ENCODE measurements around the gene SLC6A20. TPM values are rescaled to one million over a fixed set of nuclear protein-coding genes. Genes with fewer than 3 reads are reported as not detected.
"Not testable (repeated sequence)": the region's sequence is repeated elsewhere in the genome, so short reads cannot be mapped to it uniquely, and the experiment has no call there.

Gene SLC6A20
- total RNA-seq, 4 donors from 2014 or later = 62.9 to 106 (median 88.3) TPM; not detected in 1

DNA sequence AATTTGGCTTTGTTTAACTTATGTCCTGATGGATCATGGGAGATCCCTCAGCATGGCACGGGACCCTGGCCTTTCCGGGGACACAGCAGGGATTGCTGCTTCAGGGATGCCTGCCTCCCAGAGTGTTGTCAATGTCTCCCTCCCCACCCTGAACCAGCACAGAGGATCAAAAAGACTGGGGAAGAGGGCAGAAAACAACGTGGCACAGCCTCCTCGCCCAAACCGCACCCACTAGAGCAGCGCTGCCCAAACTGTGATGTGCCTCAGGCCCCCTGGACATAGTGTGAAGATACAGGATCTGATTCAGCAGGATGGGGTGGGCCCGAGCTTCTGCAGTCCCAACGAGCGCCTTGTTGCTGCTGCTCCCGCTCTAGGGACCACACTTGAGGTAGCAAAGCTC is 34.5 kb downstream of the SLC6A20 start:
- peak in 1 of 3 donors; percentile 31 for DNase-seq

GRCh38 chr3:45760878-45761711 is 35.2 kb downstream of the SLC6A20 start:
- Histone ChIP-seq H3K9me3 (no peaks in the 10 kb centered on the region), H3K4me3 (no peak overlapping the region), H3K27ac (no peak overlapping the region), H3K36me3 (no peaks in the 10 kb centered on the region), H3K27me3 (no peaks in the 10 kb centered on the region), H3K4me1 (no peaks in the 10 kb centered on the region)
- TF ChIP-seq, protein P1, sequence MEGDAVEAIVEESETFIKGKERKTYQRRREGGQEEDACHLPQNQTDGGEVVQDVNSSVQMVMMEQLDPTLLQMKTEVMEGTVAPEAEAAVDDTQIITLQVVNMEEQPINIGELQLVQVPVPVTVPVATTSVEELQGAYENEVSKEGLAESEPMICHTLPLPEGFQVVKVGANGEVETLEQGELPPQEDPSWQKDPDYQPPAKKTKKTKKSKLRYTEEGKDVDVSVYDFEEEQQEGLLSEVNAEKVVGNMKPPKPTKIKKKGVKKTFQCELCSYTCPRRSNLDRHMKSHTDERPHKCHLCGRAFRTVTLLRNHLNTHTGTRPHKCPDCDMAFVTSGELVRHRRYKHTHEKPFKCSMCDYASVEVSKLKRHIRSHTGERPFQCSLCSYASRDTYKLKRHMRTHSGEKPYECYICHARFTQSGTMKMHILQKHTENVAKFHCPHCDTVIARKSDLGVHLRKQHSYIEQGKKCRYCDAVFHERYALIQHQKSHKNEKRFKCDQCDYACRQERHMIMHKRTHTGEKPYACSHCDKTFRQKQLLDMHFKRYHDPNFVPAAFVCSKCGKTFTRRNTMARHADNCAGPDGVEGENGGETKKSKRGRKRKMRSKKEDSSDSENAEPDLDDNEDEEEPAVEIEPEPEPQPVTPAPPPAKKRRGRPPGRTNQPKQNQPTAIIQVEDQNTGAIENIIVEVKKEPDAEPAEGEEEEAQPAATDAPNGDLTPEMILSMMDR (IDR thresholded peaks at IDR 0.05) = peak; percentile 69 to 87 (median 82)
- TF ChIP-seq POLR2A (IDR thresholded peaks at IDR 0.05) = no peak
- DNase-seq = peak; percentile 28 to 79 (median 69)

More for the DNA sequence above, 34.5 kb downstream of the SLC6A20 start:
- no peaks in the 10 kb centered on the region for H3K36me3 ChIP-seq
- H3K4me1 ChIP-seq = no peaks in the 10 kb centered on the region
- TF ChIP-seq, protein P1 (IDR thresholded peaks at IDR 0.05) = no peak
- TF ChIP-seq POLR2A (IDR thresholded peaks at IDR 0.05) = no peak
- no peak overlapping the region for H3K4me3 ChIP-seq
- no peak overlapping the region for H3K27ac ChIP-seq
- H3K27me3 ChIP-seq = no peaks in the 10 kb centered on the region
- H3K9me3 ChIP-seq = no peaks in the 10 kb centered on the region

- no peaks in the 10 kb centered on the region for H3K36me3 ChIP-seq
- H3K27ac ChIP-seq = no peak overlapping the region
- no peak overlapping the region for H3K4me3 ChIP-seq
- H3K27me3 ChIP-seq = no peaks in the 10 kb centered on the region
- no peak for TF ChIP-seq POLR2A (IDR thresholded peaks at IDR 0.05)
- TF ChIP-seq, protein P1 (IDR thresholded peaks at IDR 0.05) = no peak
- H3K4me1 ChIP-seq = no peaks in the 10 kb centered on the region
- DNase-seq = peak in 1 of 3 donors; percentile 38
- no peaks in the 10 kb centered on the region for H3K9me3 ChIP-seq
Measured at GRCh38 chr3:45759851-45760250, 36.5 kb downstream of the SLC6A20 start.

- TF ChIP-seq, protein P1 (IDR thresholded peaks at IDR 0.05) = no peak
- TF ChIP-seq POLR2A (IDR thresholded peaks at IDR 0.05) = no peak
- Histone ChIP-seq H3K4me3 (no peak overlapping the region), H3K27me3 (no peaks in the 10 kb centered on the region), H3K9me3 (no peaks in the 10 kb centered on the region), H3K27ac (no peak overlapping the region), H3K4me1 (no peaks in the 10 kb centered on the region), H3K36me3 (no peaks in the 10 kb centered on the region)
- DNase-seq = peak in 1 of 3 donors; percentile 34
Measured at GRCh38 chr3:45758871-45759270, 37.5 kb downstream of the SLC6A20 start.

DNA sequence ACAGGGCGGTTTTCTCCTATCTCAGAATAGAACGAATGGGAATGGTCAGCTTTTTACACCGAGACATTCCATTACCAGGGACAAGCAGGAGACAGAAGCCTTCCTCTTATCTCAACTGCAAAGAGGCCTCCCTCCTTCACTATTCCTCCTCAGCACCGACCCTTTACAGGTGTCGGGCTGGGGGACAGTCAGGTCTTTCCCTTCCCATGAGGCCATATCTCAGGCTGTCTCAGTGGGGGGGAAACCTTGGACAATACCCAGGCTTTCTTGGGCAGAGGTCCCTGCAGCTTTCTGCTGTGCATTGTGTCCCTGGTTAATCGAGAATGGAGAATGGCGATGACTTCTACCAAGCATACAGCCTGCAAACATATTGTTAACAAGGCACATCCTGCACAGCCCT is 39.2 kb downstream of the SLC6A20 start:
- not testable (repeated sequence) for H3K9me3 ChIP-seq, H3K36me3 ChIP-seq, H3K27me3 ChIP-seq, H3K4me1 ChIP-seq, H3K4me3 ChIP-seq, H3K27ac ChIP-seq, DNase-seq

- H3K36me3 ChIP-seq = no peaks in the 10 kb centered on the region
- H3K4me3 ChIP-seq = no peak overlapping the region
- no peak for DNase-seq
- H3K27ac ChIP-seq = no peak overlapping the region
- no peaks in the 10 kb centered on the region for H3K27me3 ChIP-seq
- TF ChIP-seq, protein P1 (IDR thresholded peaks at IDR 0.05) = no peak
- TF ChIP-seq POLR2A (IDR thresholded peaks at IDR 0.05) = no peak
- H3K9me3 ChIP-seq = no peaks in the 10 kb centered on the region
- no peaks in the 10 kb centered on the region for H3K4me1 ChIP-seq
Measured at GRCh38 chr3:45756055-45756454, 40.3 kb downstream of the SLC6A20 start.

Data from Peyer's patch (tissue), 4 donors.